ENCODE results near the gene HOXC4. TPM values are rescaled to one million over a fixed set of nuclear protein-coding genes. Genes with fewer than 3 reads are reported as not detected.

Gene HOXC4
- total RNA-seq (2021) (9.6 and 9.8 TPM in 2 replicates), Bru-seq, nascent RNA (percentile 66 among the genes with signal in this experiment), BruChase-seq, experiment 1, labeled RNA remaining after a 2-hour chase (percentile 66 among the genes with signal in this experiment), BruChase-seq, experiment 2, labeled RNA remaining after a 6-hour chase (percentile 63 among the genes with signal in this experiment)
- long read RNA-seq, partial matches to known transcripts, result 5 of 8 reads
- long read RNA-seq, other reads (novel, unspliced or antisense), result 2 of 8 reads

DNA sequence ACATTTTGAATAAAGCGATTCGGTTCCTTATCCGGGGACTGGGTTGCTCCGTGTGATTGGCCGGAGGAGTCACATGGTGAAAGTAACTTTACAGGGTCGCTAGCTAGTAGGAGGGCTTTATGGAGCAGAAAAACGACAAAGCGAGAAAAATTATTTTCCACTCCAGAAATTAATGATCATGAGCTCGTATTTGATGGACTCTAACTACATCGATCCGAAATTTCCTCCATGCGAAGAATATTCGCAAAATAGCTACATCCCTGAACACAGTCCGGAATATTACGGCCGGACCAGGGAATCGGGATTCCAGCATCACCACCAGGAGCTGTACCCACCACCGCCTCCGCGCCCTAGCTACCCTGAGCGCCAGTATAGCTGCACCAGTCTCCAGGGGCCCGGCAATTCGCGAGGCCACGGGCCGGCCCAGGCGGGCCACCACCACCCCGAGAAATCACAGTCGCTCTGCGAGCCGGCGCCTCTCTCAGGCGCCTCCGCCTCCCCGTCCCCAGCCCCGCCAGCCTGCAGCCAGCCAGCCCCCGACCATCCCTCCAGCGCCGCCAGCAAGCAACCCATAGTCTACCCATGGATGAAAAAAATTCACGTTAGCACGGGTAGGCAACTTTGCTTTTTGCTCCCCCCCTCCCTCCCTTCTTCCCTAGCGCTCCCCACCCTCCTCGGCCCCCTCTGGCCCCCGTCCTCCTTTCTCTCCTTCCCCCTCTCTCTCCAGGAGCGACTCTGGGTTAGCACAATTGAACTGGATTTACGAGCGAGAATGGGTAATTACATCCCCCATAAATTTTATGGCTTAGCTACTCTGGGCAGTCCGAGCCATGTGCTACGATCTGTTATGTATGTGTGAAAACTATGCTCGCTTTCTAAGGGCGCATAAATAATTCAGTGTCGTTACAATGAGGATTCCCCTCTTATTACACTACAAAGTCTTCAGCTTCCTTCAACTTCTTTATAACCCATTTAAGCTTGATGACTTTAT lies at the start of gene HOXC4:
HOXC4 (plus strand) TSS at position 85 of the 991 bp plus-strand sequence; CDS start at position 173, 88 bp downstream.
- H3K36me3 ChIP-seq (ENCODE audit: insufficient read depth, low read length, poor library complexity, severe bottlenecking), result no peaks in the 10 kb centered on the region
- H3K4me3 ChIP-seq (ENCODE audit: low read depth, low read length, poor library complexity, severe bottlenecking), result peak within 1 kb of the TSS; percentile 55
- CTCF ChIA-PET, result interaction anchor here (0.6 to 2.1 kb wide), 4 partner anchors 29 to 148 kb away, joined by 3 to 7 read pairs (median 4); no protein-coding TSS in a partner anchor
- TF ChIP-seq, protein P1, sequence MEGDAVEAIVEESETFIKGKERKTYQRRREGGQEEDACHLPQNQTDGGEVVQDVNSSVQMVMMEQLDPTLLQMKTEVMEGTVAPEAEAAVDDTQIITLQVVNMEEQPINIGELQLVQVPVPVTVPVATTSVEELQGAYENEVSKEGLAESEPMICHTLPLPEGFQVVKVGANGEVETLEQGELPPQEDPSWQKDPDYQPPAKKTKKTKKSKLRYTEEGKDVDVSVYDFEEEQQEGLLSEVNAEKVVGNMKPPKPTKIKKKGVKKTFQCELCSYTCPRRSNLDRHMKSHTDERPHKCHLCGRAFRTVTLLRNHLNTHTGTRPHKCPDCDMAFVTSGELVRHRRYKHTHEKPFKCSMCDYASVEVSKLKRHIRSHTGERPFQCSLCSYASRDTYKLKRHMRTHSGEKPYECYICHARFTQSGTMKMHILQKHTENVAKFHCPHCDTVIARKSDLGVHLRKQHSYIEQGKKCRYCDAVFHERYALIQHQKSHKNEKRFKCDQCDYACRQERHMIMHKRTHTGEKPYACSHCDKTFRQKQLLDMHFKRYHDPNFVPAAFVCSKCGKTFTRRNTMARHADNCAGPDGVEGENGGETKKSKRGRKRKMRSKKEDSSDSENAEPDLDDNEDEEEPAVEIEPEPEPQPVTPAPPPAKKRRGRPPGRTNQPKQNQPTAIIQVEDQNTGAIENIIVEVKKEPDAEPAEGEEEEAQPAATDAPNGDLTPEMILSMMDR (conservative IDR thresholded peaks at IDR 0.05; ENCODE audit: low read depth, low read length), result no peak
- TF ChIP-seq EZH2 (IDR thresholded peaks at IDR 0.05; ENCODE audit: borderline replicate concordance, low read depth, low read length, poor library complexity, severe bottlenecking), result no peak
- TSS peak; percentile 73 for BruUV-seq (replicated peaks)
- DNase-seq (ENCODE audit: low spot score), result peak; percentile 67
- H3K27ac ChIP-seq (ENCODE audit: low read depth, low read length, poor library complexity, severe bottlenecking), result no peak within 1 kb of the TSS
- POLR2A ChIA-PET (ENCODE audit: low non-redundant PET), result interaction anchor here (0.7 kb wide), 1 partner anchor 37 kb away, joined by 4 read pairs; no protein-coding TSS in a partner anchor
- H3K27me3 ChIP-seq (replicated peaks; ENCODE audit: insufficient read depth, low read depth, low read length, poor library complexity), result no peaks in the 10 kb centered on the region
- peaks cover 34% of the 10 kb centered on the region for H3K4me1 ChIP-seq (ENCODE audit: insufficient read depth, low read length, poor library complexity, severe bottlenecking)
- no peaks in the 10 kb centered on the region for H3K9me3 ChIP-seq (ENCODE audit: low read depth, low read length, poor library complexity, severe bottlenecking)
- intact Hi-C loops (cut with micrococcal nuclease; ENCODE audit: unreplicated experiment), result no loop called here

- no peak for TF ChIP-seq EZH2 (IDR thresholded peaks at IDR 0.05; ENCODE audit: borderline replicate concordance, low read depth, low read length, poor library complexity, severe bottlenecking)
- TF ChIP-seq, protein P1 (conservative IDR thresholded peaks at IDR 0.05; ENCODE audit: low read depth, low read length), result peak; percentile 42
- Histone ChIP-seq H3K36me3 (ENCODE audit: insufficient read depth, low read length, poor library complexity, severe bottlenecking) (peaks cover 9% of the 10 kb centered on the region), H3K27ac (ENCODE audit: low read depth, low read length, poor library complexity, severe bottlenecking) (no peak overlapping the region), H3K4me1 (ENCODE audit: insufficient read depth, low read length, poor library complexity, severe bottlenecking) (peaks cover 57% of the 10 kb centered on the region), H3K4me3 (ENCODE audit: low read depth, low read length, poor library complexity, severe bottlenecking) (no peak overlapping the region), H3K9me3 (ENCODE audit: low read depth, low read length, poor library complexity, severe bottlenecking) (no peaks in the 10 kb centered on the region), H3K27me3 (replicated peaks; ENCODE audit: insufficient read depth, low read depth, low read length, poor library complexity) (no peaks in the 10 kb centered on the region)
- no peak for DNase-seq (ENCODE audit: low spot score)
- CTCF ChIA-PET, result interaction anchor here (0.6 to 1.4 kb wide), 6 partner anchors 19 to 227 kb away, joined by 3 to 6 read pairs (median 4); partner anchors contain the start of gene HOXC10
- POLR2A ChIA-PET (ENCODE audit: low non-redundant PET), result no interaction called here
- intact Hi-C loops (cut with micrococcal nuclease; ENCODE audit: unreplicated experiment), result loop anchor here (1.0 kb wide), 1 partner anchor 15 kb away; no protein-coding TSS in a partner anchor
- no TSS peak for BruUV-seq (replicated peaks)
These were observed 49.4 kb upstream of the HOXC4 start for GRCh38 chr12:54004063-54004840.
